ENCODE measurements around the gene C2orf81. TPM values are rescaled to one million over a fixed set of nuclear protein-coding genes. Genes with fewer than 3 reads are reported as not detected.

The C2orf81 gene
- total RNA-seq, 1 donor from 2014 or later: 2.4 TPM

DNA sequence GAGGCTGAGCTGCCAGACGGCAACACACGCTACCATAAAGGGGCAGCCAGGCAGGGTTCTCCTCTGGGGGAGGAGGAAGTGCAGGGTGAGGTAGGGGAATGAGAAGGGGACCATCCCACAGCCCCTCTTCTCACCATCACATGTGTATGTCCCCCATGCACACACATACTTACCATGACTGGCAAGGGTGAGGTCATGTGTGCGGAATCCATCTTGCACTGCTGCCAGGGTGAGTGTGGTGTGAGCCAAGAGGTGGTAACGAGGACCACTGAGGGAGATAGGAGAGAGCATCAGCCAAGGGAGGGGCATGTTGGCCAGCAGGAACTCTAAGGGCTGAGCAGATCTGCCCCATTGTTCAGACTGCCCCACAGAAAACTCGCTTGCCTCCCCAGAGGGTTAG, 7.3 kb upstream of the C2orf81 start:
- no peak for DNase-seq (ENCODE audit: extremely low spot score, unreplicated experiment)
- Mint-ChIP-seq H3K27me3 (ENCODE audit: unreplicated experiment) (no peaks in the 10 kb centered on the region), H3K9me3 (ENCODE audit: unreplicated experiment) (no peaks in the 10 kb centered on the region), H3K36me3 (ENCODE audit: unreplicated experiment) (peaks cover 29% of the 10 kb centered on the region), H3K27ac (ENCODE audit: unreplicated experiment) (no peak overlapping the region), H3K4me1 (ENCODE audit: unreplicated experiment) (no peaks in the 10 kb centered on the region), H3K4me3 (ENCODE audit: unreplicated experiment) (no peak overlapping the region)
- TF ChIP-seq, protein P1, sequence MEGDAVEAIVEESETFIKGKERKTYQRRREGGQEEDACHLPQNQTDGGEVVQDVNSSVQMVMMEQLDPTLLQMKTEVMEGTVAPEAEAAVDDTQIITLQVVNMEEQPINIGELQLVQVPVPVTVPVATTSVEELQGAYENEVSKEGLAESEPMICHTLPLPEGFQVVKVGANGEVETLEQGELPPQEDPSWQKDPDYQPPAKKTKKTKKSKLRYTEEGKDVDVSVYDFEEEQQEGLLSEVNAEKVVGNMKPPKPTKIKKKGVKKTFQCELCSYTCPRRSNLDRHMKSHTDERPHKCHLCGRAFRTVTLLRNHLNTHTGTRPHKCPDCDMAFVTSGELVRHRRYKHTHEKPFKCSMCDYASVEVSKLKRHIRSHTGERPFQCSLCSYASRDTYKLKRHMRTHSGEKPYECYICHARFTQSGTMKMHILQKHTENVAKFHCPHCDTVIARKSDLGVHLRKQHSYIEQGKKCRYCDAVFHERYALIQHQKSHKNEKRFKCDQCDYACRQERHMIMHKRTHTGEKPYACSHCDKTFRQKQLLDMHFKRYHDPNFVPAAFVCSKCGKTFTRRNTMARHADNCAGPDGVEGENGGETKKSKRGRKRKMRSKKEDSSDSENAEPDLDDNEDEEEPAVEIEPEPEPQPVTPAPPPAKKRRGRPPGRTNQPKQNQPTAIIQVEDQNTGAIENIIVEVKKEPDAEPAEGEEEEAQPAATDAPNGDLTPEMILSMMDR (IDR thresholded peaks at IDR 0.05): no peak

DNA sequence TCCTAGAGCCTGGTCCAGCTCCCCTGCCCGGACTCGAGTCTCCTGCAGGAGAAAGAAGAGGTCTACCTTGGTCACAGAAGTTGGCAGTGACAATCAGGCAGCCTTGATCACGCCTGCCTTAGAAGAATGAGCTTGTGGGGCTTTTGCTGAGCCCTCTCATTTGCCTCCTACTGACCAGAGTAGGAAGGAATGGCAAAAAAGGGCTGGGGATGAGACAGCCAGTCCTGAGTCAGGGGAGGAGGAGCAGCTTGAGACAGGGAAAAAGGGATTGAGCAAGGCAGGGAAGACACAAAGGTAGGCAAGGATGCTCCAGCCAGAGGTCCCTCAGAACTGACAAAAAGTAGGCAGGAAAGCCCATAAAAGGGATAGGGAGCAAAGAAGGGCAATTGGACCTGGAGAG, 6.1 kb upstream of the C2orf81 start:
- Mint-ChIP-seq H3K4me1 (ENCODE audit: unreplicated experiment) (no peaks in the 10 kb centered on the region), H3K27ac (ENCODE audit: unreplicated experiment) (no peak overlapping the region), H3K4me3 (ENCODE audit: unreplicated experiment) (no peak overlapping the region), H3K9me3 (ENCODE audit: unreplicated experiment) (no peaks in the 10 kb centered on the region), H3K27me3 (ENCODE audit: unreplicated experiment) (no peaks in the 10 kb centered on the region), H3K36me3 (ENCODE audit: unreplicated experiment) (peaks cover 29% of the 10 kb centered on the region)
- TF ChIP-seq, protein P1 (IDR thresholded peaks at IDR 0.05): no peak
- DNase-seq (ENCODE audit: extremely low spot score, unreplicated experiment): no peak

DNA sequence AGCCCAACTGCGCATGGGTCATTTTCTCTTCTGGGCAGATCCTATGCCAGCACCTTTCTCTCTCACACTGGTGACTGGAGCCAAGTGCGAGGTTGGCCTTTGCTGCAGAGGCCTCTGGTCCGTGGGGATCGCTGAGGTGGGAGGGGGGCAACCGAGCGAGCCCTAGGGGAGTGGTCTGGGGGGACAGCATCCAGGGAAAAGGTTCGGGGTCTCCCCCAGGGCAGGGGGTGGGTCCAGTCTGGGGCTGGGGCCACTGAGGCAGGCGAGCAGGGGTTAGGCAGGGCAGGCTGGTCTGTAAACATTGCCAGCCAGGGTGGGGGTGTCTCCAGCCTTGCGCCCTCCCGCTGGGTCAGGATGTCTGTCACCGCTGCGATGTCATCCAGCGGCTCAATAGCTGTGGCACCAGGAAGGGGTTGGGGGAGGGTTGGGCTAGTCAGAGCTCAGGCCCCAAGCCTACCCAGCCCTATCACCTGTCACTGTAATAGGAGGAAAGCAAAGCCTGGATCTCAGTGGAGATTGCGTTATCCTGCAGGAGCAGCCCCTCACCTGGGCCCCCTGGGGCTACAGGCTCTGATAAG, 4.9 kb upstream of the C2orf81 start:
- peaks cover 22% of the 10 kb centered on the region for H3K36me3 Mint-ChIP-seq (ENCODE audit: unreplicated experiment)
- H3K4me1 Mint-ChIP-seq (ENCODE audit: unreplicated experiment): peaks cover 4% of the 10 kb centered on the region
- no peak overlapping the region for H3K4me3 Mint-ChIP-seq (ENCODE audit: unreplicated experiment)
- TF ChIP-seq, protein P1 (IDR thresholded peaks at IDR 0.05): no peak
- H3K9me3 Mint-ChIP-seq (ENCODE audit: unreplicated experiment): no peaks in the 10 kb centered on the region
- H3K27ac Mint-ChIP-seq (ENCODE audit: unreplicated experiment): no peak overlapping the region
- DNase-seq (ENCODE audit: extremely low spot score, unreplicated experiment): no peak
- no peaks in the 10 kb centered on the region for H3K27me3 Mint-ChIP-seq (ENCODE audit: unreplicated experiment)

DNA sequence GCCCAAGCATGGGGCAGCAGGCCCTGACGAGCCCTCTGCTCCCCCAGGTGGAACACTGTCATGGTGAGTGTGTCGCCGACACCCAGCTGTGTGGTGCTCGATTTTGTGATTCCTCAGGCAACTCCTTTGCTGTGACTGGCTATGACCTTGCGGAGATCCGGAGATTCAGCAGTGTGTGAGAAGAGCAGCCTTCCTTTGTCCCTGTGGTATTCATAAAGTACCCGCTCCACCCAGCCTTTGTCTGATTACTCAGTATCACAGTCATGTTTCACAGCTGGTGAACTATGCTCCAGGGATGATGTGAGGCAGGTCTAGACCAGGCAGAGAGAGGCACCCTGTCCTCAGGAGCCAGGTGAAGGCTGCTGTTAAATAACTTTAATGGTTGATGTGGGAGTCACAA, 4.1 kb upstream of the C2orf81 start:
- Mint-ChIP-seq H3K4me3 (ENCODE audit: unreplicated experiment) (no peak overlapping the region), H3K9me3 (ENCODE audit: unreplicated experiment) (no peaks in the 10 kb centered on the region), H3K4me1 (ENCODE audit: unreplicated experiment) (peaks cover 8% of the 10 kb centered on the region), H3K36me3 (ENCODE audit: unreplicated experiment) (peaks cover 22% of the 10 kb centered on the region), H3K27ac (ENCODE audit: unreplicated experiment) (no peak overlapping the region), H3K27me3 (ENCODE audit: unreplicated experiment) (no peaks in the 10 kb centered on the region)
- no peak for DNase-seq (ENCODE audit: extremely low spot score, unreplicated experiment)
- TF ChIP-seq, protein P1 (IDR thresholded peaks at IDR 0.05): no peak

DNA sequence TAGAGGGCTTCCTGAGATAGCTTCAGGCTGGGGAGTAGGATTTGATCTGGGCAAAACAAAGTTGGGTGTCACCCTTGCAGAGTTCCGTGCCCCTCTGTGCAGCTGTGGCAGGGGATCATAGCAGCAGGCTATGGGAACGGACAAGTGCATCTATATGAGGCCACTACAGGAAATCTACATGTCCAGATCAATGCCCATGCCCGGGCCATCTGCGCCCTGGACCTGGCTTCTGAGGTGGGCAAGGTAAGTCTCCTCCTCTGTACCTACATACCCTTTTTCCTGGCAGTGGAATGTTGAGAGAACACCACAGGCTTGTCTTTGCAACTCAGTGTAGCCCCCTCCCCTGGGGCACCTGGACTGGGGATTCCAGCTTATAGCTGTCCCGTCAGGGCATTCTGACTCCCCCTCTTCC, 3.6 kb upstream of the C2orf81 start:
- Mint-ChIP-seq H3K27me3 (ENCODE audit: unreplicated experiment) (peaks cover 2% of the 10 kb centered on the region), H3K4me3 (ENCODE audit: unreplicated experiment) (no peak overlapping the region), H3K9me3 (ENCODE audit: unreplicated experiment) (no peaks in the 10 kb centered on the region), H3K27ac (ENCODE audit: unreplicated experiment) (no peak overlapping the region), H3K4me1 (ENCODE audit: unreplicated experiment) (peaks cover 8% of the 10 kb centered on the region), H3K36me3 (ENCODE audit: unreplicated experiment) (peaks cover 19% of the 10 kb centered on the region)
- TF ChIP-seq, protein P1 (IDR thresholded peaks at IDR 0.05): no peak
- no peak for DNase-seq (ENCODE audit: extremely low spot score, unreplicated experiment)

All from osteocyte (in vitro differentiated cells).